ENCODE measurements around the gene RPP25L. TPM values are rescaled to one million over a fixed set of nuclear protein-coding genes. Genes with fewer than 3 reads are reported as not detected.

Gene RPP25L
- total RNA-seq, 1 donor from 2014 or later = 17.4 TPM

GRCh38 chr9:34627716-34628655 is 16.1 kb upstream of the RPP25L start:
- no peak overlapping the region for H3K9ac ChIP-seq
- TF ChIP-seq, protein P1, sequence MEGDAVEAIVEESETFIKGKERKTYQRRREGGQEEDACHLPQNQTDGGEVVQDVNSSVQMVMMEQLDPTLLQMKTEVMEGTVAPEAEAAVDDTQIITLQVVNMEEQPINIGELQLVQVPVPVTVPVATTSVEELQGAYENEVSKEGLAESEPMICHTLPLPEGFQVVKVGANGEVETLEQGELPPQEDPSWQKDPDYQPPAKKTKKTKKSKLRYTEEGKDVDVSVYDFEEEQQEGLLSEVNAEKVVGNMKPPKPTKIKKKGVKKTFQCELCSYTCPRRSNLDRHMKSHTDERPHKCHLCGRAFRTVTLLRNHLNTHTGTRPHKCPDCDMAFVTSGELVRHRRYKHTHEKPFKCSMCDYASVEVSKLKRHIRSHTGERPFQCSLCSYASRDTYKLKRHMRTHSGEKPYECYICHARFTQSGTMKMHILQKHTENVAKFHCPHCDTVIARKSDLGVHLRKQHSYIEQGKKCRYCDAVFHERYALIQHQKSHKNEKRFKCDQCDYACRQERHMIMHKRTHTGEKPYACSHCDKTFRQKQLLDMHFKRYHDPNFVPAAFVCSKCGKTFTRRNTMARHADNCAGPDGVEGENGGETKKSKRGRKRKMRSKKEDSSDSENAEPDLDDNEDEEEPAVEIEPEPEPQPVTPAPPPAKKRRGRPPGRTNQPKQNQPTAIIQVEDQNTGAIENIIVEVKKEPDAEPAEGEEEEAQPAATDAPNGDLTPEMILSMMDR (IDR thresholded peaks at IDR 0.05) = no peak
- no peak for TF ChIP-seq EZH2phosphoT487 (IDR thresholded peaks at IDR 0.05)
- no peak for TF ChIP-seq EZH2 (IDR thresholded peaks at IDR 0.05)
- Mint-ChIP-seq H3K36me3 (no peaks in the 10 kb centered on the region), H3K27ac (no peak overlapping the region), H3K27me3 (ENCODE audit: insufficient read depth, low read depth) (peaks cover 49% of the 10 kb centered on the region), H3K4me1 (peaks cover 17% of the 10 kb centered on the region), H3K9me3 (peaks cover 4% of the 10 kb centered on the region), H3K4me3 (peak overlapping the region; percentile 82)
- peaks cover 39% of the 10 kb centered on the region for H3F3A ChIP-seq (ENCODE audit: low read depth)
- peak overlapping the region; percentile 97 for H3K4me2 ChIP-seq
- H3K79me2 ChIP-seq (ENCODE audit: low read depth) = no peaks in the 10 kb centered on the region
- no peak overlapping the region for H3K27ac ChIP-seq
- H3K9me3 ChIP-seq (ENCODE audit: low read depth) = no peaks in the 10 kb centered on the region
- DNase-seq (ENCODE audit: low spot score) = no peak
- no peaks in the 10 kb centered on the region for H3K36me3 ChIP-seq
- H3K4me1 ChIP-seq = peaks cover 61% of the 10 kb centered on the region
- peaks cover 70% of the 10 kb centered on the region for H3K27me3 ChIP-seq
- H2AFZ ChIP-seq (replicated peaks) = peak overlapping the region; percentile 75
- H4K20me1 ChIP-seq (ENCODE audit: low read depth) = no peaks in the 10 kb centered on the region
- peak overlapping the region; percentile 66 for H3K4me3 ChIP-seq

GRCh38 chr9:34625186-34625486 is 13.2 kb upstream of the RPP25L start:
- Mint-ChIP-seq H3K9me3 (peaks cover 2% of the 10 kb centered on the region), H3K27ac (no peak overlapping the region), H3K27me3 (ENCODE audit: insufficient read depth, low read depth) (peaks cover 48% of the 10 kb centered on the region), H3K4me1 (peaks cover 26% of the 10 kb centered on the region), H3K36me3 (no peaks in the 10 kb centered on the region), H3K4me3 (peak overlapping the region; percentile 68)
- H3K27me3 ChIP-seq = peaks cover 56% of the 10 kb centered on the region
- no peak for DNase-seq (ENCODE audit: low spot score)
- peaks cover 48% of the 10 kb centered on the region for H3K4me1 ChIP-seq
- TF ChIP-seq EZH2 (IDR thresholded peaks at IDR 0.05) = no peak
- no peak for TF ChIP-seq EZH2phosphoT487 (IDR thresholded peaks at IDR 0.05)
- TF ChIP-seq, protein P1 (IDR thresholded peaks at IDR 0.05) = no peak
- no peak overlapping the region for H3K9ac ChIP-seq
- H4K20me1 ChIP-seq (ENCODE audit: low read depth) = no peaks in the 10 kb centered on the region
- H3K4me3 ChIP-seq = peak overlapping the region; percentile 35
- H3K27ac ChIP-seq = peak overlapping the region; percentile 92
- H3K36me3 ChIP-seq = no peaks in the 10 kb centered on the region
- H3K79me2 ChIP-seq (ENCODE audit: low read depth) = no peaks in the 10 kb centered on the region
- H2AFZ ChIP-seq (replicated peaks) = no peak overlapping the region
- H3F3A ChIP-seq (ENCODE audit: low read depth) = peaks cover 37% of the 10 kb centered on the region
- H3K4me2 ChIP-seq = peak overlapping the region; percentile 67
- H3K9me3 ChIP-seq (ENCODE audit: low read depth) = no peaks in the 10 kb centered on the region

DNA sequence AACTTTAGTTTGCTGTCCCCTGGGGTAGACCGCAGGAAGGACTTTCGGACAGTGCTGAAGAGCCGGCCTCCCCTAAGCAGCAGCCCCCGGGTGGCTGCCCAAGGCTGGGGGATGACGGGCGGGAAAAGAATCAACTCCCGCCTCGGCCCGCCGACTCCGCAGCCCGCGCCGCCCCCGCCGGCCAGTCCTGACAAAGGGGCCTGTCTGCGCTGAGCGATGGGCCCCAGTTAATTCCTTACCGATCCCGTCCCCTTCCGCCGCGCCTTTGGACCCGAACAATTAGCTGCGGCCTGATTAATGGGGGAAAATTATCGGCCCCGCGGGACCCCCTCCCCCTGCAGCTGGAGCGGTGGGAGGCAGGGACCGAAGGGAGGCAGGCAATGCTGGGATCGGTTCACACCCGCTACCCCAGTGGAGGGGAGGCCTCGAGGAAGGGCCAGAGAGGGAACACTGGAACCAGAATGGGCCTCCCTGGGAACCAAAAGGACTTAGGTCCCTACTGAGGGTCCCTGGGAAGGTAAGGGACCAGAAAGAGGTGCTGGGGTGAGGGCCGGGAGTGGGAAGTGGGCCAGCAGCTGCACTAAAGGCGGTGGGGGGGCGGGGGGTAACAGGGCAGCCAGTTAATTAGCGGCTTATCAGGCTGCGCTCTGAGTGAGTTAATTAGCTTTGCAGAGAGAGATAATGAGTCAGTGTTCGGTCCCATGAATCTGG is 12.7 kb upstream of the RPP25L start:
- H3K27ac ChIP-seq = peak overlapping the region; percentile 92
- peak overlapping the region; percentile 66 for H2AFZ ChIP-seq (replicated peaks)

More for the DNA sequence above, 12.7 kb upstream of the RPP25L start:
- Mint-ChIP-seq H3K4me3 (no peak overlapping the region), H3K27ac (no peak overlapping the region), H3K27me3 (ENCODE audit: insufficient read depth, low read depth) (peaks cover 43% of the 10 kb centered on the region), H3K9me3 (peaks cover 2% of the 10 kb centered on the region), H3K36me3 (no peaks in the 10 kb centered on the region), H3K4me1 (peaks cover 28% of the 10 kb centered on the region)
- no peaks in the 10 kb centered on the region for H3K79me2 ChIP-seq (ENCODE audit: low read depth)
- no peaks in the 10 kb centered on the region for H3K9me3 ChIP-seq (ENCODE audit: low read depth)
- TF ChIP-seq, protein P1 (IDR thresholded peaks at IDR 0.05) = no peak
- TF ChIP-seq EZH2phosphoT487 (IDR thresholded peaks at IDR 0.05) = peak; percentile 24
- peak; percentile 37 for TF ChIP-seq EZH2 (IDR thresholded peaks at IDR 0.05)
- H3K4me2 ChIP-seq = peak overlapping the region; percentile 67
- peak; percentile 86 for DNase-seq (ENCODE audit: low spot score)
- peaks cover 48% of the 10 kb centered on the region for H3K4me1 ChIP-seq
- H3K4me3 ChIP-seq = peak overlapping the region; percentile 35
- H3K36me3 ChIP-seq = no peaks in the 10 kb centered on the region
- H4K20me1 ChIP-seq (ENCODE audit: low read depth) = no peaks in the 10 kb centered on the region
- H3K27me3 ChIP-seq = peaks cover 51% of the 10 kb centered on the region
- H3K9ac ChIP-seq = no peak overlapping the region
- H3F3A ChIP-seq (ENCODE audit: low read depth) = peaks cover 32% of the 10 kb centered on the region
